Body of pancreas (tissue), 4 donors: Measurements from ENCODE around the gene ADTRP.

ENCODE experiments used
- CTCF ChIP-seq, 7 experiments: fragments of 450-650 bp in 4 of 7; fragments of 200-600 bp in 3 of 7; sonication (generic) in 3 of 7; IDR thresholded peaks; one replicate each; pipeline ENCODE4 v1.5.1; 2016 to 2019; ENCODE audit warnings: antibody characterized with exemption in 7 of 7
- POLR2A ChIP-seq, 3 donors: fragments of 450-650 bp; IDR thresholded peaks; one replicate each; pipeline ENCODE4 v1.6.1; 2016; ENCODE audit warnings: antibody characterized with exemption in 3 of 3, mild to moderate bottlenecking in 2 of 3

GRCh38 chr6:11754625-11755271, 23.9 kb downstream of the ADTRP start:
- TF ChIP-seq CTCF (IDR thresholded peaks at IDR 0.05) (no peak), POLR2A (IDR thresholded peaks at IDR 0.05) (no peak)
